ENCODE results near the gene PFDN2. TPM values are rescaled to one million over a fixed set of nuclear protein-coding genes. Genes with fewer than 3 reads are reported as not detected.

Gene PFDN2
- total and polyA plus RNA-seq, 10 of the 15 experiments (the other 5 are each of a cell fraction or from before 2014, with no cell fraction given), result 30.0 to 141 (median 80.5) TPM

DNA sequence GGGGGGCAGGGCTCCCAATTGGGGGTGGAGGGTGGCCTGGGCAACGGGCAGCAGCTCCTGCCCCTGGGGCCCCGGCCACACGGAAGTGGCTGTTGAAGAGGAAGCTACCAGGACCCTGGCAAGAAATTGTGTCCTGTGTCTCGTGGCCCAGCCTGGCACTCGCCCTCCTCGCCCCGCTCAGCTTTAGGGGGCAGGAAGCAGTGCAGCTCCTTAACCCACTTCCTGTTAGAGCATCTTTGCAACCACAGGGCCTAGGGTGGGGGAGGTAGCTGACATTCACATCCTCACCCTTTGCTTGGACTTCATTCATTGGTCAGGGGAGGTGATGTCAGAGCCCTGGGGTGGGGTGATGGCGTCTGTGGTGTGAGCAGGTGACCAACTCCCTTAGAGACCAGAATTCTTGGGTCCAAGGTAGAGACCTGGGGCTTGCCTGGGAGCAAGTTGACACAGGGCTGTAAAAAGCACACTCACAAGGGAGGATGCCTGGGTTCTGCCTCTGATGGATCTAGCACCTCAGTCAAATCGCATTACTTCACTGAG is 48.0 kb downstream of the PFDN2 start, which contains the start of gene ARHGAP30 (continued):
- TF ChIP-seq PAX8 (IDR thresholded peaks at IDR 0.05), result no peak
- peak; percentile 82; the same call in 1 of the 2 replicates for TF ChIP-seq CHD1 (IDR thresholded peaks at IDR 0.05; ENCODE audit: low read depth, low read length)
- TF ChIP-seq NBN (IDR thresholded peaks at IDR 0.05), result peak; percentile 77
- peak; percentile 70; a peak in 3 of 4 replicates for TF ChIP-seq IKZF2 (IDR thresholded peaks at IDR 0.05)
- no peak for TF ChIP-seq BMI1 (IDR thresholded peaks at IDR 0.05; ENCODE audit: borderline replicate concordance)
- TF ChIP-seq TCF7 (IDR thresholded peaks at IDR 0.05; ENCODE audit: borderline replicate concordance), result no peak
- TF ChIP-seq, protein P1, sequence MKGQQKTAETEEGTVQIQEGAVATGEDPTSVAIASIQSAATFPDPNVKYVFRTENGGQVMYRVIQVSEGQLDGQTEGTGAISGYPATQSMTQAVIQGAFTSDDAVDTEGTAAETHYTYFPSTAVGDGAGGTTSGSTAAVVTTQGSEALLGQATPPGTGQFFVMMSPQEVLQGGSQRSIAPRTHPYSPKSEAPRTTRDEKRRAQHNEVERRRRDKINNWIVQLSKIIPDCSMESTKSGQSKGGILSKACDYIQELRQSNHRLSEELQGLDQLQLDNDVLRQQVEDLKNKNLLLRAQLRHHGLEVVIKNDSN (IDR thresholded peaks at IDR 0.05; ENCODE audit: borderline replicate concordance, extremely low read length, insufficient read depth, low read depth, low read length), result peak; percentile 37
- TF ChIP-seq PAX5 (IDR thresholded peaks at IDR 0.05; ENCODE audit: borderline replicate concordance, low read depth, low read length), result peak; percentile 73; the same call in 1 of the 2 replicates
- peak; percentile 49 for TF ChIP-seq MTA2 (IDR thresholded peaks at IDR 0.05; ENCODE audit: low read depth)
- peak; percentile 75; the same call in 1 of the 2 replicates for TF ChIP-seq GATAD2B (conservative IDR thresholded peaks at IDR 0.05; ENCODE audit: low read depth)
- no peak for TF ChIP-seq STAT1 (conservative IDR thresholded peaks at IDR 0.05)
- TF ChIP-seq SPI1 (IDR thresholded peaks at IDR 0.05; ENCODE audit: borderline replicate concordance, insufficient read depth, low read depth, low read length), result peak; percentile 78
- 0 out of 2 replicates have a peak, but pooled peaks have one; percentile 15 for TF ChIP-seq RB1 (IDR thresholded peaks at IDR 0.05; ENCODE audit: borderline replicate concordance)
- TF ChIP-seq RAD51 (IDR thresholded peaks at IDR 0.05), result peak; percentile 87
- TF ChIP-seq USF2 (IDR thresholded peaks at IDR 0.05; ENCODE audit: borderline replicate concordance, low read depth, low read length), result peak; percentile 23; the same call in 1 of the 2 replicates
- TF ChIP-seq JUND (IDR thresholded peaks at IDR 0.05; ENCODE audit: low read depth, low read length), result no peak
- TF ChIP-seq ATF7 (IDR thresholded peaks at IDR 0.05; ENCODE audit: low read depth), result peak; percentile 93
- TF ChIP-seq LARP7 (IDR thresholded peaks at IDR 0.05), result peak; percentile 56; the same call in 1 of the 2 replicates
- peak; percentile 65 for TF ChIP-seq HCFC1 (IDR thresholded peaks at IDR 0.05; ENCODE audit: low read length)
- no peak for TF ChIP-seq FOXM1 (IDR thresholded peaks at IDR 0.05; ENCODE audit: low read depth, low read length)
- TF ChIP-seq, protein P2, sequence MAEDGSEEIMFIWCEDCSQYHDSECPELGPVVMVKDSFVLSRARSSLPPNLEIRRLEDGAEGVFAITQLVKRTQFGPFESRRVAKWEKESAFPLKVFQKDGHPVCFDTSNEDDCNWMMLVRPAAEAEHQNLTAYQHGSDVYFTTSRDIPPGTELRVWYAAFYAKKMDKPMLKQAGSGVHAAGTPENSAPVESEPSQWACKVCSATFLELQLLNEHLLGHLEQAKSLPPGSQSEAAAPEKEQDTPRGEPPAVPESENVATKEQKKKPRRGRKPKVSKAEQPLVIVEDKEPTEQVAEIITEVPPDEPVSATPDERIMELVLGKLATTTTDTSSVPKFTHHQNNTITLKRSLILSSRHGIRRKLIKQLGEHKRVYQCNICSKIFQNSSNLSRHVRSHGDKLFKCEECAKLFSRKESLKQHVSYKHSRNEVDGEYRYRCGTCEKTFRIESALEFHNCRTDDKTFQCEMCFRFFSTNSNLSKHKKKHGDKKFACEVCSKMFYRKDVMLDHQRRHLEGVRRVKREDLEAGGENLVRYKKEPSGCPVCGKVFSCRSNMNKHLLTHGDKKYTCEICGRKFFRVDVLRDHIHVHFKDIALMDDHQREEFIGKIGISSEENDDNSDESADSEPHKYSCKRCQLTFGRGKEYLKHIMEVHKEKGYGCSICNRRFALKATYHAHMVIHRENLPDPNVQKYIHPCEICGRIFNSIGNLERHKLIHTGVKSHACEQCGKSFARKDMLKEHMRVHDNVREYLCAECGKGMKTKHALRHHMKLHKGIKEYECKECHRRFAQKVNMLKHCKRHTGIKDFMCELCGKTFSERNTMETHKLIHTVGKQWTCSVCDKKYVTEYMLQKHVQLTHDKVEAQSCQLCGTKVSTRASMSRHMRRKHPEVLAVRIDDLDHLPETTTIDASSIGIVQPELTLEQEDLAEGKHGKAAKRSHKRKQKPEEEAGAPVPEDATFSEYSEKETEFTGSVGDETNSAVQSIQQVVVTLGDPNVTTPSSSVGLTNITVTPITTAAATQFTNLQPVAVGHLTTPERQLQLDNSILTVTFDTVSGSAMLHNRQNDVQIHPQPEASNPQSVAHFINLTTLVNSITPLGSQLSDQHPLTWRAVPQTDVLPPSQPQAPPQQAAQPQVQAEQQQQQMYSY (CRISPR knock-in tag; IDR thresholded peaks at IDR 0.05), result no peak
- TF ChIP-seq POU2F2 (IDR thresholded peaks at IDR 0.05; ENCODE audit: borderline replicate concordance, low read depth, low read length), result peak; percentile 74; the same call in 1 of the 3 replicates
- TF ChIP-seq, protein P3, sequence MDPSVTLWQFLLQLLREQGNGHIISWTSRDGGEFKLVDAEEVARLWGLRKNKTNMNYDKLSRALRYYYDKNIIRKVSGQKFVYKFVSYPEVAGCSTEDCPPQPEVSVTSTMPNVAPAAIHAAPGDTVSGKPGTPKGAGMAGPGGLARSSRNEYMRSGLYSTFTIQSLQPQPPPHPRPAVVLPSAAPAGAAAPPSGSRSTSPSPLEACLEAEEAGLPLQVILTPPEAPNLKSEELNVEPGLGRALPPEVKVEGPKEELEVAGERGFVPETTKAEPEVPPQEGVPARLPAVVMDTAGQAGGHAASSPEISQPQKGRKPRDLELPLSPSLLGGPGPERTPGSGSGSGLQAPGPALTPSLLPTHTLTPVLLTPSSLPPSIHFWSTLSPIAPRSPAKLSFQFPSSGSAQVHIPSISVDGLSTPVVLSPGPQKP (IDR thresholded peaks at IDR 0.05; ENCODE audit: low read depth, low read length), result peak; percentile 66; the same call in 1 of the 2 replicates
- no peak for TF ChIP-seq CEBPB (IDR thresholded peaks at IDR 0.05; ENCODE audit: borderline replicate concordance in 1 of 2, low read depth in 2 of 2, low read length in 2 of 2)
- no peak for TF ChIP-seq NFXL1 (IDR thresholded peaks at IDR 0.05; ENCODE audit: borderline replicate concordance)
